HL-60 (cell line): ENCODE data around the gene POLR2M.

Experiments used
- DNase-seq, 2 experiments: peaks; one replicate each; pipeline ENCODE4 v3.0.0-alpha.2; 2010 to 2020; ENCODE audit warnings: low read depth in 1 of 2, low spot score in 1 of 2
- H3K27ac ChIP-seq: fragments of 250-450 bp; sonication (Bioruptor Pico); replicated peaks from 2 replicates; pipeline ENCODE4 v1.5.1; 2020; ENCODE audit warnings: mild to moderate bottlenecking, moderate library complexity
- H3K27me3 ChIP-seq: fragments of 250-450 bp; sonication (Bioruptor Pico); 2 replicates; pipeline ENCODE4 v1.5.1; 2021; ENCODE audit warnings: mild to moderate bottlenecking, moderate library complexity; ENCODE audit not compliant: insufficient read depth, poor library complexity, severe bottlenecking
- H3K4me3 ChIP-seq: replicated peaks from 2 replicates; pipeline ENCODE4 v1.5.1; 2011; ENCODE audit warnings: mild to moderate bottlenecking, control low read depth, low read length; ENCODE audit not compliant: insufficient read depth
- GABPA ChIP-seq: IDR thresholded peaks from 2 replicates; pipeline ENCODE4 v1.6.1; 2012; ENCODE audit warnings: low read depth
- POLR2AphosphoS5 ChIP-seq: IDR thresholded peaks from 2 replicates; pipeline ENCODE4 v1.6.1; 2012; ENCODE audit warnings: low read depth
- REST ChIP-seq: IDR thresholded peaks from 2 replicates; pipeline ENCODE4 v1.6.1; 2012; ENCODE audit warnings: low read depth; ENCODE audit not compliant: insufficient replicate concordance
- SPI1 ChIP-seq: IDR thresholded peaks from 2 replicates; pipeline ENCODE4 v1.6.1; 2012; ENCODE audit warnings: low read depth, mild to moderate bottlenecking, borderline replicate concordance
- TF ChIP-seq, protein P1 (sequence below): IDR thresholded peaks from one replicate; pipeline ENCODE4 v1.5.1; 2011; ENCODE audit warnings: low read length, control low read depth, inconsistent platforms; ENCODE audit not compliant: insufficient read depth

The POLR2M gene

GRCh38 chr15:57738734-57739237 is 32.3 kb downstream of the POLR2M start:
- H3K27me3 ChIP-seq: no peaks in the 10 kb centered on the region
- DNase-seq: no peak
- TF ChIP-seq GABPA: no peak

GRCh38 chr15:57740048-57740447 is 33.5 kb downstream of the POLR2M start:
- DNase-seq: no peak
- H3K27ac ChIP-seq: no peak overlapping the region
- TF ChIP-seq GABPA (no peak), SPI1 (no peak), REST (no peak), POLR2AphosphoS5 (no peak)
- TF ChIP-seq, protein P1, sequence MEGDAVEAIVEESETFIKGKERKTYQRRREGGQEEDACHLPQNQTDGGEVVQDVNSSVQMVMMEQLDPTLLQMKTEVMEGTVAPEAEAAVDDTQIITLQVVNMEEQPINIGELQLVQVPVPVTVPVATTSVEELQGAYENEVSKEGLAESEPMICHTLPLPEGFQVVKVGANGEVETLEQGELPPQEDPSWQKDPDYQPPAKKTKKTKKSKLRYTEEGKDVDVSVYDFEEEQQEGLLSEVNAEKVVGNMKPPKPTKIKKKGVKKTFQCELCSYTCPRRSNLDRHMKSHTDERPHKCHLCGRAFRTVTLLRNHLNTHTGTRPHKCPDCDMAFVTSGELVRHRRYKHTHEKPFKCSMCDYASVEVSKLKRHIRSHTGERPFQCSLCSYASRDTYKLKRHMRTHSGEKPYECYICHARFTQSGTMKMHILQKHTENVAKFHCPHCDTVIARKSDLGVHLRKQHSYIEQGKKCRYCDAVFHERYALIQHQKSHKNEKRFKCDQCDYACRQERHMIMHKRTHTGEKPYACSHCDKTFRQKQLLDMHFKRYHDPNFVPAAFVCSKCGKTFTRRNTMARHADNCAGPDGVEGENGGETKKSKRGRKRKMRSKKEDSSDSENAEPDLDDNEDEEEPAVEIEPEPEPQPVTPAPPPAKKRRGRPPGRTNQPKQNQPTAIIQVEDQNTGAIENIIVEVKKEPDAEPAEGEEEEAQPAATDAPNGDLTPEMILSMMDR: no peak
- H3K4me3 ChIP-seq: no peak overlapping the region
- H3K27me3 ChIP-seq: no peaks in the 10 kb centered on the region

More at GRCh38 chr15:57738734-57739237, 32.3 kb downstream of the POLR2M start:
- Histone ChIP-seq H3K27ac (no peak overlapping the region), H3K4me3 (no peak overlapping the region)

- H3K27ac ChIP-seq: no peak overlapping the region
- no peak overlapping the region for H3K4me3 ChIP-seq
- no peaks in the 10 kb centered on the region for H3K27me3 ChIP-seq
- TF ChIP-seq, protein P1: no peak
- TF ChIP-seq SPI1 (no peak), REST (no peak), POLR2AphosphoS5 (no peak), GABPA (no peak)
- no peak for DNase-seq
Measured at GRCh38 chr15:57741089-57741488, 34.6 kb downstream of the POLR2M start.

DNA sequence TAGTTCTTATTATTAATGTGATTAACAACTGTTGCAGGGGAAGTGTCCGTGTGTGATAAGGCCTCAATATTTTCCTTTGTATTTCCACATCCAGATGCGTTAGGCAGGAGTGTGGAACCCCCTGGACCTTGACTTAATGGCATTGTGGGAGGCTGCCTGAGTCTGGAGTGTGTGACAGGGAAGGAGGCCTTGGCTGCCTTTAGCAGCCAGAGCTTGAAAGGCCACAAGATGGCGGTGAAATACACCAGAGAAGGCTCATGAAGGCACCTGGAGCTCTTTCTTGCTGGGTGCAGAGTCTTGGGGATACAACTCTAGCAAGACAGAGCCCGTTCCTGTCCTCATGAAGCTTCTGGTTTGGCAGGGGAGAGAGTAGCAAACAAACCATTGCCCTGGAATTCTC is 36.9 kb downstream of the POLR2M start:
- TF ChIP-seq POLR2AphosphoS5: no peak
- TF ChIP-seq REST: no peak
- TF ChIP-seq, protein P1: no peak
- TF ChIP-seq GABPA: no peak
- no peak for TF ChIP-seq SPI1
- Histone ChIP-seq H3K4me3 (no peak overlapping the region), H3K27me3 (no peaks in the 10 kb centered on the region), H3K27ac (no peak overlapping the region)
- no peak for DNase-seq
